Medulla oblongata (tissue), 1 donor: ENCODE measurements around the gene AP3S2.

Experiments used
- DNase-seq: peaks from one replicate; pipeline ENCODE4 v3.0.0-alpha.2; 2015; ENCODE audit errors: extremely low spot score

AP3S2 gene

DNA sequence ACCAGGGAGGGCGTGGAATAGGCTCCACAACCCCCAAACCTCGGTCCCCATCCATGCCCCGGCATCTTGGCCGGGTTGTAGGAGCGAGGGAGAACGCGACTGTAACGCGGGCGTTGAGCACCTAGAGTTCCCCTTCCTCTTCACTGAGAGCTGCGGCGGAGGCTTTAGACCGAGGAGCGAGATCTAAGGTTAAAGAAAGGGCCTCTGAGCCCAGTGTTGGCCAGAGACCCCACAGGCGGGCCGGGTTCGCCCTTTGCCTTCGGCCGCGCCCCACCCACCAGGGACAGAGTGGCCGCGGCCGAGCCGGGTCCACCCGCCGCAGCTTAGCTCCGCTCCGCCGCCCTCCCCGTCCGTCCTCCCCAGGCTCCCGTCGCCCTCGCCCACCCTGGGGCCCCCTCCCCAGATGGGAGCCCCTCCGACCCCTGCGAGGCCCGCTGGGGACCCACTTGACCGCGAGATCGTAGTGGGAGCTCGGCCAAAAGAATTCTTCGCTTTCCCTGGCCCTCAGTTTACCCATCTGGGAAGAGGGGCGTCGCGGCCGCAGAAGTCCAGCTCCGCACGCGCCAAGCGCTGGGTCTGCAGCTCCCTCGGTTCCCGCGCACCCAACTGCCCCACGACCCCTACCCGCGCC lies 79.6 kb downstream of the AP3S2 start:
- DNase-seq: no peak

GRCh38 chr15:89813381-89814111 lies 80.2 kb downstream of the AP3S2 start:
- DNase-seq: no peak

DNA sequence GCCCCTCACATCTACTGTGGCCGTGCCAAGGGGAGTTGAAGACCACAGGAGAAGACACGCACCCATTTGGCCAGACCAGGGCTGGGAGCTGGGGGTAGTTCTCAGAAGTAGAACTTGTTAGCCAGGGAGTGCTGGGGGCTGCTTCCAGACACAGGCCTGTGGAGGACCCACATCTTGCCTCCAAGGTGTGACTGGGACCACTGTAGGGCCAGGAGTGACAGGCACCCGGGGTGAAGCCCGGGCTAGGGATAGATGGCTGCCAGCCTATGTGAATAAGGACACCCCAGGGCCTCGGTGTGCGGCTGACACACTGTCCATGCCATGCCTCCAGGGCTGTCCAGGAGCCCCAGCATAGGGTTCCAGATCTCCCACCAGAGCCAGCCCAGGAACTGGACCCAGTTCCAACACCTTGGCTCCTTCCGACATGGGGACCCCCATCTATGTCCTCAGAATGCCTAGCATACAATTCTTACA lies 80.9 kb downstream of the AP3S2 start:
- no peak for DNase-seq

- no peak for DNase-seq
These were observed 81.6 kb downstream of the AP3S2 start for GRCh38 chr15:89812011-89812846.

DNA sequence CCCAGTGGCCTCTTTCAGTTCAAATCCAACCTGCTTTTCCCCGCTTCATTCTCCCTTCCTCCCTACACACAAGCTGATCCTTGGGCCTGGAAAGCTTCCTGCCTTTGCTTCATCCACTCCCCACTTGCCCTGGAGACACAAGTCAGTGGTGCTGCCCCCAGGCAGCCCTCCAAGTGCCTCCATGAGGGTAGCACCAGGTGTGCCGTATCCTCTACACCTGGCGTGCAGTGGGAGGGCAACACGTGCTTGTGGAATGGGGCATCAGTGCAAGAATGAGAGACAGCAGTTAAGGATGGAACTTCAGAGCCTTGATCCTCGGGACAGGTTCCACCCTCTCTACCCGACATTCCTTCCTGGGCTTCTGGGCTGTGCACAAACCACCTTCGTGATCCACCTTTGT lies 83.0 kb downstream of the AP3S2 start:
- DNase-seq: no peak

- DNase-seq: no peak
These were observed 84.0 kb downstream of the AP3S2 start for GRCh38 chr15:89809787-89810148.

GRCh38 chr15:89809093-89809786 lies 84.6 kb downstream of the AP3S2 start:
- DNase-seq: no peak

- DNase-seq: no peak
These were observed 85.5 kb downstream of the AP3S2 start for GRCh38 chr15:89808160-89808870.

GRCh38 chr15:89807689-89808088 lies 86.1 kb downstream of the AP3S2 start:
- no peak for DNase-seq

- DNase-seq: no peak
These were observed 86.9 kb downstream of the AP3S2 start for GRCh38 chr15:89806559-89807550.

- DNase-seq: no peak
These were observed 87.6 kb downstream of the AP3S2 start for GRCh38 chr15:89806210-89806558.

DNA sequence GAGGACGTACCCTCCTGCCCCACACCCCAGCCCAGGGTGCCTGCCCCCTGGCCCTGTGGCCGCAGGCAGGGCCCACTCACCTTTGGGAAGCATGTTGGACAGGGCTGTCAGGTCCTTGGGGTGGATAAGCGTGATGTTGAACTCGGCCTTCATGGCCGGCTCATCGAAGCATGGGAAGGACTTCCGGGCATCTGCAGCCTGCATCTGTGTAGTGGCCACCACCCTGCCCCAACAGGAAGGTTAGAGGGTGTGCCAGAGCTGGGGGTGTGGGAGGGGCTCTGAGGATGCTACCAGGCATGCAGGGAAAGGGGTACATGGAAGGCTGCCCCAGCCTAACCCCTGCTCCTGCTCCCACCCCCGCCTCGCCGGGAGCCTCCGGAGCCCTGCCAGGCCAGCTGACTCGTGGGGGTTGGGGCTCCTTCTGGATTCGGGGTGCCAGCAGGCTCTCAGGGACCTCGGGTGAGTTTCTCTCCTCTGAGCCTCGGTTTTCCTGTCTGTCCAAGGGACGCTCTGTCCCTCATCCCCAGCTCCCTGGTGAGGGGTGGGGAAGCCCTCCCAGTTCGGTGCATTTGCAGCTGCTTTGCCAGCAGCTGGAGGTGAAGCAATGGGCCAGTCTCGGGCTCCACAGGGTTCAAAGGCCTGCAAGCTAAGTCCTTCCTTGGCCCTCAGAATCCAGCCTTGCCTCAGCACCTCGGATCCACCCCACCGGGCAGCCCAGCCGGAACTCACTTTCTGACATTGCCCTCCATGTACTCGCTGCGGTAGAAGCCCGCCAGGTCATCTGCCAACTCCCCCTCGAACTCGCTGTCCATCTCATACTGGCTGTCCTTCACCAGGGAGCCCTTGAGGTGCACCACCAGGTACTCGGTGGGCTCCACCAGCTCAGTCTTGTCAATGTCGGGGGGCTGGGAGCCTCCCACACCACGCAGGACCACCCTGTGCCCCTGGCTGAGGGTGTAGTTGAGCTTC lies 88.3 kb downstream of the AP3S2 start:
- no peak for DNase-seq

- no peak for DNase-seq
These were observed 89.6 kb downstream of the AP3S2 start for GRCh38 chr15:89803941-89804800.

GRCh38 chr15:89802986-89803824 lies 90.6 kb downstream of the AP3S2 start:
- DNase-seq: no peak

GRCh38 chr15:89802231-89802928 lies 91.4 kb downstream of the AP3S2 start:
- no peak for DNase-seq

- no peak for DNase-seq
These were observed 92.2 kb downstream of the AP3S2 start for GRCh38 chr15:89801471-89802195.
